ENCODE data around the gene PLAC8.

- no peak for TF ChIP-seq CTCF (IDR thresholded peaks at IDR 0.05; ENCODE audit: low read length)
- no peak for TF ChIP-seq EZH2 (optimal IDR thresholded peaks at IDR 0.05; ENCODE audit: low read depth, low read length)
These were observed 21.4 kb downstream of the PLAC8 start for GRCh38 chr4:83093060-83093640.
